Mammary microvascular endothelial cell (primary cell): ENCODE data around the gene MAPK9. TPM values are rescaled to one million over a fixed set of nuclear protein-coding genes. Genes with fewer than 3 reads are reported as not detected.

Experiments used
- total RNA-seq: library from RNA; depleted of rRNA; stranded (reverse); fragments of >200 nt; gene quantifications from 2 replicates; pipeline ENCODE4 v1.2.3, GENCODE V29; 2015

The MAPK9 gene
- 19.8 and 22.4 TPM in 2 replicates for total RNA-seq

GRCh38 chr5:180291943-180292831 lies at the start of gene MAPK9:
Gene MAPK9 (minus strand): TSS chr5:180292083. CDS start chr5:180280561, 11,522 bp downstream.

DNA sequence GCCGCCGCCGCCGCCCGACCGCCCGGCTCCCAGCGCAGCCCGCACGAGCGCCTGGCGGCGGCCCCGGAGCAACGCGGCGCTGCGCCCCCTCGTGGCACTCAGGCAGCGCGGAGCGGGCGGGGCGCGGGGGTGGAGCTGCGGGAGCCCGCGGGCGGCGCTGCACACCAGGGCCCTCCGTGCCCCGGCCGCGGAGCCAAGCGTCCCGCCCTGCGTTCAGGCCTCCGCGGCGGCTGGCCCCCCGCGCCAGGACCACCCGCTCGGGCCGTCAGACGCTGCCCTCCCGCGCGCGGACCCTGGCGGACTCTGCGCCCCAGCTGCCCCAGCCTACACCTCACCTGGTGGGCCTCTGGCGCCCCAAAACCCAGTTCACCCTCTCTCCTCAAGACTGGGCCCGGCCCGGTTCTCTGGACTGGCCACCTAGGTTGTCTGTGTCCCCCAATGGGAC lies 82.7 kb downstream of the MAPK9 start, which contains the start of gene RASGEF1C:
RASGEF1C (minus strand) TSS at position 75 of the 445 bp plus-strand sequence. CDS start 71,159 bp downstream, outside the sequence.

Other genes with a start within 250 kb of the MAPK9 start
- gene RNF130, start 220.3 kb downstream of the MAPK9 start, total RNA-seq = 45.2 and 47.1 TPM in 2 replicates
- gene RASGEF1C, start 82.9 kb downstream of the MAPK9 start, total RNA-seq = not detected in 2 replicates
- gene GFPT2, start 61.3 kb upstream of the MAPK9 start, total RNA-seq = 6.9 and 7.6 TPM in 2 replicates
- gene CNOT6, start 202.3 kb upstream of the MAPK9 start, total RNA-seq = 10.7 and 12.0 TPM in 2 replicates